Liver (tissue), 9 donors: Measurements from ENCODE around the gene KRT26. TPM values are rescaled to one million over a fixed set of nuclear protein-coding genes. Genes with fewer than 3 reads are reported as not detected.

Experiments
- DNase-seq: peaks from one replicate; pipeline ENCODE4 v3.0.0-alpha.2; 2017; ENCODE audit warnings: low spot score
- H3K27ac ChIP-seq, 2 donors: one replicate each; pipeline ENCODE4 v1.7.0; 2013; ENCODE audit warnings: inconsistent platforms in 2 of 2, low read length in 2 of 2, control low read depth in 1 of 2, low read depth in 1 of 2, mild to moderate bottlenecking in 1 of 2
- H3K27me3 ChIP-seq, 4 donors: one replicate each; pipeline versions ENCODE4 v1.6.1 to v1.7.0; 2013; ENCODE audit warnings: low read length in 3 of 4, inconsistent platforms in 1 of 4, mild to moderate bottlenecking in 1 of 4, moderate library complexity in 1 of 4; ENCODE audit not compliant: control insufficient read depth in 4 of 4, insufficient read depth in 4 of 4
- H3K36me3 ChIP-seq, 4 donors: one replicate each; pipeline versions ENCODE4 v1.6.1 to v1.7.0; 2013; ENCODE audit warnings: low read length in 3 of 4, mild to moderate bottlenecking in 3 of 4, low read depth in 1 of 4, moderate library complexity in 1 of 4; ENCODE audit not compliant: control insufficient read depth in 4 of 4, insufficient read depth in 3 of 4
- H3K4me1 ChIP-seq, 4 donors: one replicate each; pipeline versions ENCODE4 v1.6.1 to v1.7.0; 2013; ENCODE audit warnings: low read length in 3 of 4, mild to moderate bottlenecking in 3 of 4, moderate library complexity in 1 of 4; ENCODE audit not compliant: control insufficient read depth in 4 of 4, insufficient read depth in 4 of 4
- H3K4me3 ChIP-seq, 3 donors: one replicate each; pipeline versions ENCODE4 v1.6.1 to v1.7.0; 2013; ENCODE audit warnings: low read length in 3 of 3, control low read depth in 1 of 3, low read depth in 1 of 3, mild to moderate bottlenecking in 1 of 3
- H3K9ac ChIP-seq, 2 donors: one replicate each; pipeline ENCODE4 v1.7.0; 2013; ENCODE audit warnings: low read length in 2 of 2, mild to moderate bottlenecking in 2 of 2, moderate library complexity in 2 of 2, control low read depth in 1 of 2, low read depth in 1 of 2
- H3K9me3 ChIP-seq, 4 donors: one replicate each; pipeline versions ENCODE4 v1.6.1 to v1.7.0; 2013; ENCODE audit warnings: low read length in 3 of 4; ENCODE audit not compliant: control insufficient read depth in 4 of 4
- EGR1 ChIP-seq, 2 donors: IDR thresholded peaks; 2 replicates each; pipeline ENCODE4 v1.6.1; 2016 to 2018; ENCODE audit warnings: antibody characterized with exemption in 2 of 2, low read depth in 2 of 2
- FOXA1 ChIP-seq: IDR thresholded peaks from 2 replicates; pipeline ENCODE4 v1.6.1; 2016; ENCODE audit warnings: antibody characterized with exemption
- FOXA2 ChIP-seq: IDR thresholded peaks from 2 replicates; pipeline ENCODE4 v1.6.1; 2016; ENCODE audit warnings: antibody characterized with exemption
- GABPA ChIP-seq, 2 donors: IDR thresholded peaks in 1 of 2; conservative IDR thresholded peaks in 1 of 2; 2 replicates each; pipeline ENCODE4 v1.6.1; 2016; ENCODE audit warnings: antibody characterized with exemption in 2 of 2, mild to moderate bottlenecking in 1 of 2, moderate library complexity in 1 of 2
- HNF4A ChIP-seq, 2 donors: conservative IDR thresholded peaks; 2 replicates each; pipeline ENCODE4 v1.6.1; 2016; ENCODE audit warnings: antibody characterized with exemption in 2 of 2, mild to moderate bottlenecking in 2 of 2
- HNF4G ChIP-seq: IDR thresholded peaks from 2 replicates; pipeline ENCODE4 v1.6.1; 2016; ENCODE audit warnings: antibody characterized with exemption
- JUND ChIP-seq, 2 donors: IDR thresholded peaks; 2 replicates each; pipeline ENCODE4 v1.6.1; 2016; ENCODE audit warnings: antibody characterized with exemption in 2 of 2
- NR2F2 ChIP-seq: IDR thresholded peaks from 2 replicates; pipeline ENCODE4 v1.6.1; 2016; ENCODE audit warnings: antibody characterized with exemption
- TAF1 ChIP-seq: conservative IDR thresholded peaks from 2 replicates; pipeline ENCODE4 v1.6.1; 2016; ENCODE audit warnings: antibody characterized with exemption, mild to moderate bottlenecking
- WGBS: extraction: QIAGEN DNeasy Blood & Tissue Kit; methylation state at CpG from one replicate; pipeline ENCODE4 v1.1.7; 2013; 5-methylcytosine and 5-hydroxymethylcytosine counted together
- polyA plus RNA-seq, 2 donors: library from polyadenylated mRNA; stranded (reverse) in 1 of 2; unstranded in 1 of 2; fragments of 200-250 nt in 1 of 2; fragments of >200 nt in 1 of 2; fragmentation: Nextera tagmentation in 1 of 2; extraction: Ambion mirVana in 1 of 2; gene quantifications; one replicate each; pipeline versions ENCODE4 v1.2.1 to v1.2.3, GENCODE V29; 2013 to 2015
- total RNA-seq, 2 donors: library from RNA; depleted of rRNA; stranded (reverse); fragments of >200 nt; gene quantifications; one replicate each; pipeline ENCODE4 v1.2.3, GENCODE V29; 2014
- TF ChIP-seq, protein P1 (sequence below): fragments of 150-350 bp; IDR thresholded peaks from 2 replicates; pipeline ENCODE4 v1.5.1; 2017; ENCODE audit warnings: improper control_type of control experiment, low read depth, low read length; ENCODE audit not compliant: missing input control
- TF ChIP-seq, protein P2 (sequence below): IDR thresholded peaks from 2 replicates; pipeline ENCODE4 v1.6.1; 2016; ENCODE audit warnings: antibody characterized with exemption, mild to moderate bottlenecking
- TF ChIP-seq, protein P3 (sequence below): IDR thresholded peaks from 2 replicates; pipeline ENCODE4 v1.6.1; 2016; ENCODE audit warnings: antibody characterized with exemption
- TF ChIP-seq, protein P4 (sequence below): IDR thresholded peaks from 2 replicates; pipeline ENCODE4 v1.6.1; 2016; ENCODE audit warnings: antibody characterized with exemption
- donor health status: healthy.
- donor health status: healthy.
- donor health status: healthy.
- donor health status: healthy.
- donor health status: healthy.

The KRT26 gene
- total and polyA plus RNA-seq, 4 donors: not detected

DNA sequence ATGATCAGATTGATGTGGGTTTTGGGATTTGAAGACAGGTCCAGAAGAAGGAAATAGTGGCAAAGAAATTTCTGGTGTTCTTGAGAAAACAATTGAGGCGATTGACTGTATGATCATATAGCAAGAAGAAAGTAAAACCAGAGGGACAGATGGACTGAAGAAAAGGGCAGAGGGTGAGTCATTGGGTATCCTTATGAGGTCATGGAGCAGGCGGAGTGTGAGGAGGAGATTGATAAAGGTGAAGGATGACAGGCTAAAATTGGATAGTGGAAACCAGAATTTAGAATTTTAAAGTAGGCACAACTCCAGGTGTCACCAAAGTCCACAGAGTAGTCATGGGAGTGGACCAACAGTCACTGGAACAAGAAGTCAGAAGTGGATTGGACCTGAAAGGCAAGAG, 29.2 kb upstream of the KRT26 start:
- Histone ChIP-seq H3K9me3 (no peaks in the 10 kb centered on the region), H3K4me1 (peaks cover 0 to 6% (median 2%) of the 10 kb centered on the region in 4 donors), H3K27ac (no peak overlapping the region), H3K9ac (no peak overlapping the region), H3K36me3 (no peaks in the 10 kb centered on the region), H3K27me3 (peaks cover 0 to 10% (median 1%) of the 10 kb centered on the region in 4 donors), H3K4me3 (no peak overlapping the region)
- TF ChIP-seq FOXA2: no peak
- TF ChIP-seq TAF1: no peak
- TF ChIP-seq, protein P1, sequence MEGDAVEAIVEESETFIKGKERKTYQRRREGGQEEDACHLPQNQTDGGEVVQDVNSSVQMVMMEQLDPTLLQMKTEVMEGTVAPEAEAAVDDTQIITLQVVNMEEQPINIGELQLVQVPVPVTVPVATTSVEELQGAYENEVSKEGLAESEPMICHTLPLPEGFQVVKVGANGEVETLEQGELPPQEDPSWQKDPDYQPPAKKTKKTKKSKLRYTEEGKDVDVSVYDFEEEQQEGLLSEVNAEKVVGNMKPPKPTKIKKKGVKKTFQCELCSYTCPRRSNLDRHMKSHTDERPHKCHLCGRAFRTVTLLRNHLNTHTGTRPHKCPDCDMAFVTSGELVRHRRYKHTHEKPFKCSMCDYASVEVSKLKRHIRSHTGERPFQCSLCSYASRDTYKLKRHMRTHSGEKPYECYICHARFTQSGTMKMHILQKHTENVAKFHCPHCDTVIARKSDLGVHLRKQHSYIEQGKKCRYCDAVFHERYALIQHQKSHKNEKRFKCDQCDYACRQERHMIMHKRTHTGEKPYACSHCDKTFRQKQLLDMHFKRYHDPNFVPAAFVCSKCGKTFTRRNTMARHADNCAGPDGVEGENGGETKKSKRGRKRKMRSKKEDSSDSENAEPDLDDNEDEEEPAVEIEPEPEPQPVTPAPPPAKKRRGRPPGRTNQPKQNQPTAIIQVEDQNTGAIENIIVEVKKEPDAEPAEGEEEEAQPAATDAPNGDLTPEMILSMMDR: no peak
- TF ChIP-seq EGR1 (IDR thresholded peaks at IDR 0.05; ENCODE audit: low read depth in 2 of 2): no peak
- TF ChIP-seq HNF4A (conservative IDR thresholded peaks at IDR 0.05): no peak
- 62% methylated on average over 2 of the region's 2 CpGs for WGBS
- no peak for DNase-seq

- no peak for DNase-seq
- WGBS: 63% methylated on average over 1 of the region's 1 CpG
- Histone ChIP-seq H3K9ac (no peak overlapping the region), H3K36me3 (no peaks in the 10 kb centered on the region), H3K4me1 (peaks cover 0 to 6% (median 2%) of the 10 kb centered on the region in 4 donors), H3K27me3 (peaks cover 0 to 10% (median 1%) of the 10 kb centered on the region in 4 donors), H3K9me3 (no peaks in the 10 kb centered on the region), H3K4me3 (no peak overlapping the region), H3K27ac (no peak overlapping the region)
- TF ChIP-seq HNF4G: no peak
- TF ChIP-seq, protein P2, sequence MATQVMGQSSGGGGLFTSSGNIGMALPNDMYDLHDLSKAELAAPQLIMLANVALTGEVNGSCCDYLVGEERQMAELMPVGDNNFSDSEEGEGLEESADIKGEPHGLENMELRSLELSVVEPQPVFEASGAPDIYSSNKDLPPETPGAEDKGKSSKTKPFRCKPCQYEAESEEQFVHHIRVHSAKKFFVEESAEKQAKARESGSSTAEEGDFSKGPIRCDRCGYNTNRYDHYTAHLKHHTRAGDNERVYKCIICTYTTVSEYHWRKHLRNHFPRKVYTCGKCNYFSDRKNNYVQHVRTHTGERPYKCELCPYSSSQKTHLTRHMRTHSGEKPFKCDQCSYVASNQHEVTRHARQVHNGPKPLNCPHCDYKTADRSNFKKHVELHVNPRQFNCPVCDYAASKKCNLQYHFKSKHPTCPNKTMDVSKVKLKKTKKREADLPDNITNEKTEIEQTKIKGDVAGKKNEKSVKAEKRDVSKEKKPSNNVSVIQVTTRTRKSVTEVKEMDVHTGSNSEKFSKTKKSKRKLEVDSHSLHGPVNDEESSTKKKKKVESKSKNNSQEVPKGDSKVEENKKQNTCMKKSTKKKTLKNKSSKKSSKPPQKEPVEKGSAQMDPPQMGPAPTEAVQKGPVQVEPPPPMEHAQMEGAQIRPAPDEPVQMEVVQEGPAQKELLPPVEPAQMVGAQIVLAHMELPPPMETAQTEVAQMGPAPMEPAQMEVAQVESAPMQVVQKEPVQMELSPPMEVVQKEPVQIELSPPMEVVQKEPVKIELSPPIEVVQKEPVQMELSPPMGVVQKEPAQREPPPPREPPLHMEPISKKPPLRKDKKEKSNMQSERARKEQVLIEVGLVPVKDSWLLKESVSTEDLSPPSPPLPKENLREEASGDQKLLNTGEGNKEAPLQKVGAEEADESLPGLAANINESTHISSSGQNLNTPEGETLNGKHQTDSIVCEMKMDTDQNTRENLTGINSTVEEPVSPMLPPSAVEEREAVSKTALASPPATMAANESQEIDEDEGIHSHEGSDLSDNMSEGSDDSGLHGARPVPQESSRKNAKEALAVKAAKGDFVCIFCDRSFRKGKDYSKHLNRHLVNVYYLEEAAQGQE: no peak
- TF ChIP-seq, protein P3, sequence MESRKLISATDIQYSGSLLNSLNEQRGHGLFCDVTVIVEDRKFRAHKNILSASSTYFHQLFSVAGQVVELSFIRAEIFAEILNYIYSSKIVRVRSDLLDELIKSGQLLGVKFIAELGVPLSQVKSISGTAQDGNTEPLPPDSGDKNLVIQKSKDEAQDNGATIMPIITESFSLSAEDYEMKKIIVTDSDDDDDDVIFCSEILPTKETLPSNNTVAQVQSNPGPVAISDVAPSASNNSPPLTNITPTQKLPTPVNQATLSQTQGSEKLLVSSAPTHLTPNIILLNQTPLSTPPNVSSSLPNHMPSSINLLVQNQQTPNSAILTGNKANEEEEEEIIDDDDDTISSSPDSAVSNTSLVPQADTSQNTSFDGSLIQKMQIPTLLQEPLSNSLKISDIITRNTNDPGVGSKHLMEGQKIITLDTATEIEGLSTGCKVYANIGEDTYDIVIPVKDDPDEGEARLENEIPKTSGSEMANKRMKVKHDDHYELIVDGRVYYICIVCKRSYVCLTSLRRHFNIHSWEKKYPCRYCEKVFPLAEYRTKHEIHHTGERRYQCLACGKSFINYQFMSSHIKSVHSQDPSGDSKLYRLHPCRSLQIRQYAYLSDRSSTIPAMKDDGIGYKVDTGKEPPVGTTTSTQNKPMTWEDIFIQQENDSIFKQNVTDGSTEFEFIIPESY: no peak
- TF ChIP-seq JUND (IDR thresholded peaks at IDR 0.05): no peak
- TF ChIP-seq TAF1: no peak
- no peak for TF ChIP-seq HNF4A (conservative IDR thresholded peaks at IDR 0.05)
- TF ChIP-seq, protein P4, sequence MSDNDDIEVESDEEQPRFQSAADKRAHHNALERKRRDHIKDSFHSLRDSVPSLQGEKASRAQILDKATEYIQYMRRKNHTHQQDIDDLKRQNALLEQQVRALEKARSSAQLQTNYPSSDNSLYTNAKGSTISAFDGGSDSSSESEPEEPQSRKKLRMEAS: no peak
- TF ChIP-seq FOXA1: no peak
- TF ChIP-seq FOXA2: no peak
- TF ChIP-seq GABPA (IDR thresholded peaks at IDR 0.05 in 1 of 2, conservative IDR thresholded peaks at IDR 0.05 in 1 of 2): no peak
- TF ChIP-seq EGR1 (IDR thresholded peaks at IDR 0.05; ENCODE audit: low read depth in 2 of 2): no peak
- TF ChIP-seq NR2F2: no peak
These were observed 28.4 kb upstream of the KRT26 start for GRCh38 chr17:40800381-40800780.
